Esophagus squamous epithelium (tissue), 5 donors: Measurements from ENCODE around the gene TEX53. TPM values are rescaled to one million over a fixed set of nuclear protein-coding genes. Genes with fewer than 3 reads are reported as not detected.

ENCODE experiments used
- DNase-seq: peaks from one replicate; lab custom pipeline; 2025; lab: John Stamatoyannopoulos, UW
- H3K27ac ChIP-seq, 4 donors: fragments of 200-600 bp; sonication (generic); one replicate each; pipeline ENCODE4 v1.5.1; 2016 to 2019; ENCODE audit warnings: mild to moderate bottlenecking in 1 of 4
- H3K27me3 ChIP-seq, 4 donors: fragments of 200-600 bp; sonication (generic); 1 replicate in 3 of 4; 2 replicates in 1 of 4; pipeline versions ENCODE4 v1.5.1 to v1.6.0; 2017 to 2021; ENCODE audit warnings: antibody characterized with exemption in 1 of 4
- H3K36me3 ChIP-seq, 3 donors: fragments of 200-600 bp; sonication (generic); one replicate each; pipeline ENCODE4 v1.5.1; 2016 to 2019
- H3K4me1 ChIP-seq, 3 donors: fragments of 200-600 bp; sonication (generic); one replicate each; pipeline ENCODE4 v1.5.1; 2017 to 2019
- H3K4me3 ChIP-seq, 4 donors: fragments of 200-600 bp; sonication (generic); 1 replicate in 3 of 4; 2 replicates in 1 of 4; pipeline ENCODE4 v1.5.1; 2016 to 2019; ENCODE audit warnings: mild to moderate bottlenecking in 2 of 4, moderate library complexity in 1 of 4
- H3K9me3 ChIP-seq, 3 donors: fragments of 200-600 bp; sonication (generic); one replicate each; pipeline ENCODE4 v1.5.1; 2016 to 2019
- CTCF ChIP-seq, 6 experiments: fragments of 450-650 bp in 4 of 6; fragments of 200-600 bp in 2 of 6; sonication (generic) in 2 of 6; IDR thresholded peaks; one replicate each; pipeline ENCODE4 v1.5.1; 2016 to 2019; ENCODE audit warnings: antibody characterized with exemption in 6 of 6, mild to moderate bottlenecking in 4 of 6, moderate library complexity in 4 of 6
- POLR2A ChIP-seq, 4 donors: fragments of 450-650 bp; IDR thresholded peaks; one replicate each; pipeline ENCODE4 v1.6.1; 2017; ENCODE audit warnings: antibody characterized with exemption in 4 of 4, mild to moderate bottlenecking in 4 of 4, moderate library complexity in 3 of 4
- WGBS, 2 donors: methylation state at CpG; one replicate each; pipeline ENCODE4 v1.1.5; 2018; 5-methylcytosine and 5-hydroxymethylcytosine counted together
- intact Hi-C: fragments of 100-400 bp; cut with DNase I; formaldehyde crosslinking; loops from one replicate; pipeline ENCODE4 v1.15.0; 2022
- total RNA-seq, 4 donors: library from RNA; depleted of rRNA; stranded (reverse); fragments of >200 nt; gene quantifications; one replicate each; pipeline ENCODE4 v1.1.0, GENCODE V29; 2016
- donor health status: DM: yes; HTN: yes; CAD: no.

Gene TEX53
- total RNA-seq, 4 donors from 2014 or later, result not detected

- Histone ChIP-seq H3K4me3 (no peak within 1 kb of the TSS), H3K36me3 (no peaks in the 10 kb centered on the region), H3K27me3 (peaks cover 0 to 23% (median 0%) of the 10 kb centered on the region in 4 donors), H3K9me3 (no peaks in the 10 kb centered on the region), H3K4me1 (peaks cover 0 to 4% (median 0%) of the 10 kb centered on the region in 3 donors), H3K27ac (no peak within 1 kb of the TSS)
- peak; percentile 23 to 87 (median 70) for TF ChIP-seq CTCF (IDR thresholded peaks at IDR 0.05)
- TF ChIP-seq POLR2A (IDR thresholded peaks at IDR 0.05), result no peak
- DNase-seq, result peak; percentile 14
- intact Hi-C loops, result loop anchor here (5.0 to 10.0 kb wide), 2 partner anchors 233 to 331 kb away; no protein-coding TSS in a partner anchor
- 41 to 42% methylated on average over 6 to 8 of the region's 8 CpGs for WGBS, 2 donors
Measured at GRCh38 chr9:114681594-114682332, 24.2 kb upstream of the TEX53 start, which contains the start of gene TEX48. Gene TEX48, minus strand, starts transcription at chr9:114682192. Its CDS starts 10,469 bp downstream, at chr9:114671723.

DNA sequence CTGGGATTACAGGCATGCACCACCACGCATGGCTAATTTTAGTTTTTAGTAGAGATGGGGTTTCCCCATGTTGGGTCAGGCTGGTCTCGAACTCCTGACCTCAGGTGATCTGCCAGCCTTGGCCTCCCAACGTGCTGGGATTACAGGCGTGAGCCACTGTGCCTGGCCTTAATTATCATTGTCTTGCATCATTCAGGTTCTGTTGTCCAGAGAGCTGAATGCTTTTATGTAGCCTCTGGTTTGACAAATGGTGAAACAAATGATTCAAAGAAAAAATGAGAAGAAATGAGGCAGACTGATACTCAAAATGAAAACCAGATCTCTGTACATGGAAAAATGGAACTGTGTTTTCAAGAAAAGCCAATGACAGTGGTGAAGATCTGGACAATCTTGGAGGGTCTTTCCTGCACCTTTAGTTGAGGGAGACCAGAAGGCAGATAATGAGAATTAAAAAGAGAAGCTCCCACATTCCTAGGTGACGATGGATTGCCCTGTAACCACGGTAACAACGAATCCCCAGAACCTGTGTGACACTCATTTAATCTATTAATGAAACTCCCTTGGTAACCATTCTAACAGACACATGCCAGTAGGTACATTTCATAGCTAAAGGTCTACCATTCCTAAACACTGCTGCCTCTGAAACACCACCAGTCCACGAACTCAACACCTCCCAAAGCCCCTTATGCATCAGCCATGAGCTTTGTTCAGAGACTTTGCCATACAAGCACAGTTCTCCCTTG lies 22.8 kb upstream of the TEX53 start:
- DNase-seq, result no peak
- H3K9me3 ChIP-seq, result no peaks in the 10 kb centered on the region
- WGBS, 2 donors, result 54 to 72% methylated on average over 7 of the region's 8 CpGs
- no peaks in the 10 kb centered on the region for H3K36me3 ChIP-seq
- intact Hi-C loops, result loop anchor here (5.0 to 10.0 kb wide), 2 partner anchors 234 to 332 kb away; no protein-coding TSS in a partner anchor
- peaks cover 0 to 34% (median 0%) of the 10 kb centered on the region in 4 donors for H3K27me3 ChIP-seq
- TF ChIP-seq CTCF (IDR thresholded peaks at IDR 0.05), result no peak
- no peak for TF ChIP-seq POLR2A (IDR thresholded peaks at IDR 0.05)
- no peak overlapping the region for H3K27ac ChIP-seq
- H3K4me3 ChIP-seq, result no peak overlapping the region
- H3K4me1 ChIP-seq, result peaks cover 0 to 4% (median 0%) of the 10 kb centered on the region in 3 donors

DNA sequence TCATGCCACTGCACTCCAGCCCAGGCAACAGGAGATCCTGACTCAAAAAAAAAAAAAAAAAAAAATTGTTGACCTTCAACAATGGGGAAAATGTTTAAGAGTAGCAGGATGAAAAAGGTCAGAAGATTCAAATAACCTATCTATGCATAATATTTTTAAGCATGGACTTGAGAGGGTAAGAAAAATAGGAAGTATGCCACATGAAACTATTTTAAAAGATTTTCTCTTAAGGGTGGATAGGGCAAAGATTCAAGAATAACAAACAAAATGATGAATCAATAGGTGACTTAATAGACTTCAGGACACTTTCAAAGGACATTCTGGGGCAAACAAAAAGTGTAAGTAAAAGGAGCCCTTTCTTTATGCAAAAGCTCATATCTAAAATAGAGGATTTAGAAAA lies 21.2 kb upstream of the TEX53 start:
- H3K4me3 ChIP-seq, result no peak overlapping the region
- DNase-seq, result no peak
- intact Hi-C loops, result no loop called here
- H3K9me3 ChIP-seq, result no peaks in the 10 kb centered on the region
- TF ChIP-seq POLR2A (IDR thresholded peaks at IDR 0.05), result no peak
- no peak for TF ChIP-seq CTCF (IDR thresholded peaks at IDR 0.05)
- peaks cover 0 to 4% (median 0%) of the 10 kb centered on the region in 3 donors for H3K4me1 ChIP-seq
- no peaks in the 10 kb centered on the region for H3K36me3 ChIP-seq
- H3K27ac ChIP-seq, result no peak overlapping the region
- peaks cover 0 to 36% (median 0%) of the 10 kb centered on the region in 4 donors for H3K27me3 ChIP-seq

- peaks cover 0 to 36% (median 0%) of the 10 kb centered on the region in 4 donors for H3K27me3 ChIP-seq
- 53 to 55% methylated on average over 3 of the region's 3 CpGs for WGBS, 2 donors
Measured at GRCh38 chr9:114678130-114678529, 20.5 kb upstream of the TEX53 start.

More at GRCh38 chr9:114678130-114678529, 20.5 kb upstream of the TEX53 start:
- Histone ChIP-seq H3K27ac (no peak overlapping the region), H3K4me1 (peaks cover 0 to 4% (median 0%) of the 10 kb centered on the region in 3 donors), H3K36me3 (no peaks in the 10 kb centered on the region), H3K4me3 (no peak overlapping the region), H3K9me3 (no peaks in the 10 kb centered on the region)
- no peak for DNase-seq
- TF ChIP-seq CTCF (IDR thresholded peaks at IDR 0.05) (no peak), POLR2A (IDR thresholded peaks at IDR 0.05) (no peak)
- intact Hi-C loops, result no loop called here
